ENCODE results near the gene CCR5.

Gene CCR5

DNA sequence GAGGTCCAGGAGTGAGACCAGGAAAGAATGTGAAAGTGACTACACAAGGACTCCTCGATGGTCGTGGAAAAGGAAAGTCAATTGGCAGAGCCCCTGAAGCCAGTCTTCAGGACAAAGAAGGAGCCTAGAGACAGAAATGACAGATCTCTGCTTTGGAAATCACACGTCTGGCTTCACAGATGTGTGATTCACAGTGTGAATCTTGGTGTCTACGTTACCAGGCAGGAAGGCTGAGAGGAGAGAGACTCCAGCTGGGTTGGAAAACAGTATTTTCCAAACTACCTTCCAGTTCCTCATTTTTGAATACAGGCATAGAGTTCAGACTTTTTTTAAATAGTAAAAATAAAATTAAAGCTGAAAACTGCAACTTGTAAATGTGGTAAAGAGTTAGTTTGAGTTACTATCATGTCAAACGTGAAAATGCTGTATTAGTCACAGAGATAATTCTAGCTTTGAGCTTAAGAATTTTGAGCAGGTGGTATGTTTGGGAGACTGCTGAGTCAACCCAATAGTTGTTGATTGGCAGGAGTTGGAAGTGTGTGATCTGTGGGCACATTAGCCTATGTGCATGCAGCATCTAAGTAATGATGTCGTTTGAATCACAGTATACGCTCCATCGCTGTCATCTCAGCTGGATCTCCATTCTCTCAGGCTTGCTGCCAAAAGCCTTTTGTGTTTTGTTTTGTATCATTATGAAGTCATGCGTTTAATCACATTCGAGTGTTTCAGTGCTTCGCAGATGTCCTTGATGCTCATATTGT is 10.8 kb upstream of the CCR5 start:
- peak; percentile 58 for DNase-seq (ENCODE audit: low spot score)

GRCh38 chr3:46360907-46361306 is 9.8 kb upstream of the CCR5 start:
- DNase-seq (ENCODE audit: low spot score): no peak

DNA sequence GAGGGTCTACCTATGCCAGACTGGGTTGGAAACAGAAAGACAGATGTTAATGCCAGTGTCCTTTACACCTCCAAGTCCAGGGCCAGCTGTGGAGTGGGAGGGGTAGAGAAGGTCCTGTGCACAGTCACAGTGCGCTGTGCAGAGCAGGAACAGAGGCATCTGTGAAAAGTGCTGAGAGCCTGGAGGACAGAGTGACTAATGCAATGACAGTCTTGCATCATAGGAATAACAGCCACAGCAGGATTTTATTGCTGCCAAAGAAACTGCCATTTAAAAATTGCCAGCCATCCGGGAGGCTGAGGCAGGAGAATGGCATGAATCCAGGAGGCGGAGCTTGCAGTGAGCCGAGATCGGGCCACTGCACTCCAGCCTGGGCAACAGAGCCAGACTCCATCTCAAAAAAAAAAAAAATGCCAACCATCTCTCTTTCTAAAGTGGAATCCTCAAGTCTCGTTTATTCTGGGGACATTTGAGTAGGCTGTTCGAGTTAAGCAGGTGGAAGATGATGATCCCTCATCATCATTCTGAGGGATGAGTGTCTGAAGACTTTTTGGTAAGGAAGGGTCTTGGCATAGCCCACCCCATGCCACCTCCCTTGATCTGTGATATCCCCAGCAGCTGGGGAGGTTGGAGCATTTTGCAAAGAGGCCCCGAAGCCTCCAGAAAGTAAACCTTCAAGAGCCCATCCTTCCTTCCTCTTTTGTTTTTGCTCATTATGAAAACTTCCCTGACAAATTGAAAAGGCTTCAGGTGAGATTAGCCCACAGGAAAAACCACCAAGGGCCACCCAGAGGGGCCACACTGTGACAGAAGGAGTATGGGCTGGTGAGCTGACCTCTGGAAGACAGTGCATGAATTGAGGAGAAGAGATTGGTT is 9.1 kb upstream of the CCR5 start:
- DNase-seq (ENCODE audit: low spot score): no peak

- DNase-seq (ENCODE audit: low spot score): no peak
Measured at GRCh38 chr3:46365041-46365440, 5.7 kb upstream of the CCR5 start.

DNA sequence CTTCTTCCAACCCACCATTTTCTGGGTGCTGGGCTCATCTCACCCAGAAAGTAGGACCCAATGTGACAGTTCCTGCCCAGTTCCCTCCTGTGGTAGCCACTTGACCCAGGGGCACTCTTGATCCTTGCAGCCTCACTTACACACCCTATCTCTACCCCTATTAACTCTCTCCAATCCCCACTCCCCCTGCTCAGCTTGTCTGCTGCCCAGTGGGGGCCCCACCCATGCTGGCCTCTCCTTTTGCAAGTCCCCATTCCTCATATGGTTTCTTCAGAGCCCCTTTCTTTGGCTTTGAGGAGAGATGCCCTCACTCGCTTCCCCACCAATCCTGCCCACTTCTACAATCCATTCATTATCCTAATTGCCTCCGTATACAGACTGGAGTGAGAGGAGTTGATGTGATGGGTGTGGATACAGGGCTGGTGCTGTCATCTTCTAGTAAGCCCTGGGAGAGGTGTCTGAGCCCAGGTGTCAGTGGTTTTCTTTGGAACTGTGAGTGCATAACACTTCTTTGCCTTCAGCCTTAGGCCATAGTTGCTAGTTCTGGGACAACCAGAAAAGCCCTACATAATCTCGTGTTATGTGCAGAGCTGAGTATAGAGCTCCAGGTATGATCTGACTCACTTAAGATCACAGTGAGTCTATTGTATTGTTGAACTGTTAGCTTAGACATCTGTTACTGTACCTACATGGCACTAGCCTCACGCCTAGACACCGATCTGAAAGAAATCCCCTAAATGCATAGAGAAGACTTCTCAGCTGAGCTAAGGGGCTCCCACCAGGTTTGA is 4.8 kb upstream of the CCR5 start:
- DNase-seq (ENCODE audit: low spot score): no peak

DNA sequence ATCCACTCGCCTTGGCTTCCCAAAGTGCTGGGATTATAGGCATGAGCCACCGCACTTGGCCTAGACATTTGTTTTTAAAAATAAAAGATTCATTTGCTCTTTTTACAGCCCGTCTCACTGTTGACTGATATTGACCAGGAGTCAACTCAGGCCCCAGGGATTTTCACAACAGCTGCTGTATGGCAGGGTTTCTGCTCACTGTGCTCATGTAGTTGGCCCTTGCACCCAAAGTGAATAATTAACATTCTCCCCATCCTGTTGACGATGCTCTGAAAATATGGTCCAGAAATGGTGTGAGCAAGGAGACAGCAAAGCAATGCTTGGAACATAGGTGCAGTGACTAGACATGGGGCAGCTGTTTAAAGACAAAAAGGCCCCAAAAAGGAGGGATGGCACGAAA is 2.9 kb upstream of the CCR5 start:
- no peak for DNase-seq (ENCODE audit: low spot score)

DNA sequence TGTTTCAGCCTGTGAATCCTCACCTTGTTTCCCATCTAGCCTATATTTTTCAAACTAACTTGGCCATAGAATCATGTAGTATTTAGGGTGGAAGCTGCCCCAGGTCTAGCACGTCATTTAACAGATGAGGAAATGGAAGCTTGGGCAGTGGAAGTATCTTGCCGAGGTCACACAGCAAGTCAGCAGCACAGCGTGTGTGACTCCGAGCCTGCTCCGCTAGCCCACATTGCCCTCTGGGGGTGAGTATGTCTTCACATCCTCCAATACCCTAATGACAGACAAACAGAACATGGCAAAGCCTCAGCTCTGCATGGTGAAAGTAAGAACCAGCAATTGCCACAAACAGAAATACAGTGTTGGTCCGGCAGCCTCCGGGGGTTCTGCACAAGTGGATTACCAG is 2.2 kb upstream of the CCR5 start:
- DNase-seq (ENCODE audit: low spot score): peak; percentile 85

- no peak for DNase-seq (ENCODE audit: low spot score)
Measured at GRCh38 chr3:46369151-46369550, 1.6 kb upstream of the CCR5 start.

GRCh38 chr3:46369675-46370132 is 1.0 kb upstream of the CCR5 start:
- no peak for DNase-seq (ENCODE audit: low spot score)

DNA sequence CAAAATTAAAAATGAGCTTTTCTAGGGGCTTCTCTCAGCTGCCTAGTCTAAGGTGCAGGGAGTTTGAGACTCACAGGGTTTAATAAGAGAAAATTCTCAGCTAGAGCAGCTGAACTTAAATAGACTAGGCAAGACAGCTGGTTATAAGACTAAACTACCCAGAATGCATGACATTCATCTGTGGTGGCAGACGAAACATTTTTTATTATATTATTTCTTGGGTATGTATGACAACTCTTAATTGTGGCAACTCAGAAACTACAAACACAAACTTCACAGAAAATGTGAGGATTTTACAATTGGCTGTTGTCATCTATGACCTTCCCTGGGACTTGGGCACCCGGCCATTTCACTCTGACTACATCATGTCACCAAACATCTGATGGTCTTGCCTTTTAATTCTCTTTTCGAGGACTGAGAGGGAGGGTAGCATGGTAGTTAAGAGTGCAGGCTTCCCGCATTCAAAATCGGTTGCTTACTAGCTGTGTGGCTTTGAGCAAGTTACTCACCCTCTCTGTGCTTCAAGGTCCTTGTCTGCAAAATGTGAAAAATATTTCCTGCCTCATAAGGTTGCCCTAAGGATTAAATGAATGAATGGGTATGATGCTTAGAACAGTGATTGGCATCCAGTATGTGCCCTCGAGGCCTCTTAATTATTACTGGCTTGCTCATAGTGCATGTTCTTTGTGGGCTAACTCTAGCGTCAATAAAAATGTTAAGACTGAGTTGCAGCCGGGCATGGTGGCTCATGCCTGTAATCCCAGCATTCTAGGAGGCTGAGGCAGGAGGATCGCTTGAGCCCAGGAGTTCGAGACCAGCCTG is 984 bp downstream of the CCR5 start:
- DNase-seq (ENCODE audit: low spot score): no peak

GRCh38 chr3:46372492-46373359 is 2.0 kb downstream of the CCR5 start:
- DNase-seq (ENCODE audit: low spot score): peak; percentile 55

DNA sequence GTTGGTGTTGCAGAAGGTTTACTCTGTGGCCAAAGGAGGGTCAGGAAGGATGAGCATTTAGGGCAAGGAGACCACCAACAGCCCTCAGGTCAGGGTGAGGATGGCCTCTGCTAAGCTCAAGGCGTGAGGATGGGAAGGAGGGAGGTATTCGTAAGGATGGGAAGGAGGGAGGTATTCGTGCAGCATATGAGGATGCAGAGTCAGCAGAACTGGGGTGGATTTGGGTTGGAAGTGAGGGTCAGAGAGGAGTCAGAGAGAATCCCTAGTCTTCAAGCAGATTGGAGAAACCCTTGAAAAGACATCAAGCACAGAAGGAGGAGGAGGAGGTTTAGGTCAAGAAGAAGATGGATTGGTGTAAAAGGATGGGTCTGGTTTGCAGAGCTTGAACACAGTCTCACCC is 4.0 kb downstream of the CCR5 start:
- DNase-seq (ENCODE audit: low spot score): no peak

DNA sequence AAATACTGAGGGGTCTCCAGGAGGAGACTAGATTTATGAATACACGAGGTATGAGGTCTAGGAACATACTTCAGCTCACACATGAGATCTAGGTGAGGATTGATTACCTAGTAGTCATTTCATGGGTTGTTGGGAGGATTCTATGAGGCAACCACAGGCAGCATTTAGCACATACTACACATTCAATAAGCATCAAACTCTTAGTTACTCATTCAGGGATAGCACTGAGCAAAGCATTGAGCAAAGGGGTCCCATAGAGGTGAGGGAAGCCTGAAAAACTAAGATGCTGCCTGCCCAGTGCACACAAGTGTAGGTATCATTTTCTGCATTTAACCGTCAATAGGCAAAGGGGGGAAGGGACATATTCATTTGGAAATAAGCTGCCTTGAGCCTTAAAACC is 4.5 kb downstream of the CCR5 start:
- DNase-seq (ENCODE audit: low spot score): no peak

GRCh38 chr3:46375814-46376213 is 5.1 kb downstream of the CCR5 start:
- DNase-seq (ENCODE audit: low spot score): no peak

DNA sequence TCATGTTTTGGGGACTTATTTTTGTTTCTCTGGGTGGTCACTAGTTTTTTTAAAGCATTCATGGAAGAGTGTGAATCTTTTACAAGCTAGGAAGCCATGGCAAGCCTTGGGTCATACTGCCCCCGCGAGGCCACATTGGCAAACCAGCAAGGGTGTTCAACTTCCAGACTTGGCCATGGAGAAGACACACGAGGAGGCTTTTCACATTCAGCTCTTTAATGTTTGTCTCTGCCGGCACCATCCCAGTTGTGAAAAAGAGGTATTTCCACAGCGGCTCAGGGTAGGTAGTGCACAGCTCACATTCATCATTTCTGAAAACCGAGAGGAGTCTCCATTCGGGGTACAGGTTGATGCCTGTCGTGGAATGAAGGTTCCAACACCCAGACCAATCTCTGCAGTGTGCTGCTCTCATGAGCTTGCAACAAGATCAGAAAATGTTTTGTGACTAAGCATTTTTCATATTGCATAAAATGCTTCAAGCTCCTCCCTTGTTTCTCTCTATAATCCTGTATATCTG is 7.7 kb downstream of the CCR5 start:
- DNase-seq (ENCODE audit: low spot score): peak; percentile 64

DNA sequence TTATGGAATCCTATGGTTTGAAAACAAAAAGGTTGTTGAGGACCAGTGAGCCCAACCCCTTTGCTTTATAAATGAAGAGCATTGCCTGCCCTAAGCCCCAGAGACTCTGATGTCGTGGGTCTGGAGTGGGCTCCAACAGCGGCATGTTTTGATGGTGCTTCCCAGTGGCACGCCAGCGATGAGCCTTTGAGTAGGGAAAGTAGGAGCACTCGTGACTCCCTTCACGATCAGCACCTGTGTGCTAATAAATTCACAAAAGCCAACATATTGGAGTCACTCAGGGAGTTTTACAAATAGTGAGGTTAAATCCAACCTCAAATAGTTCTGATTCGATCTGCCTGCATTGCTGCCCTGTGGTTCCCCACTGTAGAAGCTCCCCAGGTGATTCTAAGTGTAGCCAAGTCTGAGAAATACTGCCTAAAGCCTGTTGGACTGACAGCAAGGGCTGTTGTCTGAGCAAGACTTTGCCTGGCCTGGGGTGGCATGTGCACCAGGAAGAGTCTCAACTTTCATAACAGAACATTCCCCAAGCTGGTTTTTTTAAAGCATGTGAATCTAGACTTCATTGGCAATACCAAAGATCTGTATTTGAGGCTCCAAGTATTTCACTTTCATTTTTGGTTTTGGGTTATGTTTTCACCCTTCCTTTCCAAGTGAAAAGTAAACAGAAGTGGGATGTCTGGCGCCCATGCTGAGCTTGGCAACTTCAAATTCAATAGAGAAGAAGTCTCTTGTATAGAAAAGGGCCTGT is 9.9 kb downstream of the CCR5 start:
- DNase-seq (ENCODE audit: low spot score): no peak

GRCh38 chr3:46381625-46382024 is 10.9 kb downstream of the CCR5 start:
- DNase-seq (ENCODE audit: low spot score): no peak

DNA sequence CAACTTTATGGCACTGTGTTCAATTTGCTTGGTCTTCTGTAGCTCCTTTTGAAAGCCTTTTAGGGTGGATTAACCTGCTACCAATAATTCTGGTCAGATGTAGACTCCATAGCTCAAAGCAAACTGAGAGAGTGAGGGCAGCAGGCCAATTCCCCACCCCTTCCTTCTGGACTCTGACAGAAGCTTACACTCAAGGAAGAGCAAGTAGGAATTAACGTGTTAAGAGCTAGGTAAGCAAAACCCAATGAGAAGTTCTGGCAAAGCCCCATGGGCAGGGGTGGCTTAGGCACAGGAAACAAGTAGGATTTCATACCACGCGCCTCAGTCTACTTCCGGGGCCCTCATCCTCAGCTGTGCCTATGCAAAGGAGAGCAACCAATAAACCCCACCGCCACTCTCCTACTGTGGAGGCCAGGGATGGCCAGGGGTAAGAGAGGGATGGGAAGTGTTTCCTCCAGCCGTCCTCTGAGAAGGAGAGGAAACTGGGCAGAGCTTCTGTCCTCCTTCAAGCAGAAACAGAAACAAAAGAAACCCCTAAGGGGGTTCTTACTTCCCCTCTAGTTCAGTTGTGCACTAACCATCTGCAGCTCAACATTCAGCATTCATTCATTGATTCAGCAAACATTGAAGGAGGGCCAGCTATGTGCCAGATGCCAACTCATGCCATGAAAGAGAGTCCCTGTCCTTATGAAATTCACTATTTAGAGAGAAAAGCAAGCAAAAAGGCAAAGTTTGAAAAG is 12.6 kb downstream of the CCR5 start:
- no peak for DNase-seq (ENCODE audit: low spot score)

GRCh38 chr3:46383951-46384330 is 13.2 kb downstream of the CCR5 start:
- DNase-seq (ENCODE audit: low spot score): no peak
